ENCODE results near the gene PDE9A.

Gene PDE9A

GRCh38 chr21:42784276-42784675, 130.9 kb downstream of the PDE9A start:
- TF ChIP-seq, protein P1, sequence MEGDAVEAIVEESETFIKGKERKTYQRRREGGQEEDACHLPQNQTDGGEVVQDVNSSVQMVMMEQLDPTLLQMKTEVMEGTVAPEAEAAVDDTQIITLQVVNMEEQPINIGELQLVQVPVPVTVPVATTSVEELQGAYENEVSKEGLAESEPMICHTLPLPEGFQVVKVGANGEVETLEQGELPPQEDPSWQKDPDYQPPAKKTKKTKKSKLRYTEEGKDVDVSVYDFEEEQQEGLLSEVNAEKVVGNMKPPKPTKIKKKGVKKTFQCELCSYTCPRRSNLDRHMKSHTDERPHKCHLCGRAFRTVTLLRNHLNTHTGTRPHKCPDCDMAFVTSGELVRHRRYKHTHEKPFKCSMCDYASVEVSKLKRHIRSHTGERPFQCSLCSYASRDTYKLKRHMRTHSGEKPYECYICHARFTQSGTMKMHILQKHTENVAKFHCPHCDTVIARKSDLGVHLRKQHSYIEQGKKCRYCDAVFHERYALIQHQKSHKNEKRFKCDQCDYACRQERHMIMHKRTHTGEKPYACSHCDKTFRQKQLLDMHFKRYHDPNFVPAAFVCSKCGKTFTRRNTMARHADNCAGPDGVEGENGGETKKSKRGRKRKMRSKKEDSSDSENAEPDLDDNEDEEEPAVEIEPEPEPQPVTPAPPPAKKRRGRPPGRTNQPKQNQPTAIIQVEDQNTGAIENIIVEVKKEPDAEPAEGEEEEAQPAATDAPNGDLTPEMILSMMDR (IDR thresholded peaks at IDR 0.05; ENCODE audit: low read depth, low read length, missing control alignments): no peak
- 0 out of 2 replicates have a peak overlapping the region, but pooled peaks have one; percentile 7 for H3K4me3 ChIP-seq (ENCODE audit: low read depth, low read length)
- no peak for DNase-seq (ENCODE audit: low read depth)

DNA sequence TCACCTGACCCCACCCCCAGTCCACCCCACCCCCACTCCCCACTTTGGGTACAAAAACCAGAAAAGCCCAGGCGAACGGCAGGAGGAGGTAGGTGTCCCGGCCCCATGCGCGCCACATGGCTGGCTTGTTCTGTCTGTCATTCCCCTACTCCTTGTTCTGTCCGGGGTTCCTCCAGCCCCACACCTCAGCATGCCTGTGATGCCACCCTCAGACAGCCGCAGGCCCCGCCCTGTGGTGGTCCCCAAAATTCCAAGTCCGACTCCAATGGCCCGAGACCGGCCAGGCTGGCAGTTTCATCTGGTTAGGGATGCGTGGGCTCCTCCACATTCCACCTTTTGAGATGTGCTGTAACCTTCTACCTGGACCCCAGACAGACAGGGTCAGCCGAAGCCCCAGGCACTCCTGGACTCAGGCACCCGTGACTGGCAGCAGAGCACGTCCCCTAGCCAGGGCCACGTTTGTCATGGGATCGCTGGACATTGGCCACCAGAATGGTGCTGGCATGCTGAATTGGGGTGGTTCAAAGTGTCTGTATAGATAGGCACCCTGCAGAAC, 131.6 kb downstream of the PDE9A start:
- TF ChIP-seq, protein P1 (IDR thresholded peaks at IDR 0.05; ENCODE audit: low read depth, low read length, missing control alignments): no peak
- no peak for DNase-seq (ENCODE audit: low read depth)

DNA sequence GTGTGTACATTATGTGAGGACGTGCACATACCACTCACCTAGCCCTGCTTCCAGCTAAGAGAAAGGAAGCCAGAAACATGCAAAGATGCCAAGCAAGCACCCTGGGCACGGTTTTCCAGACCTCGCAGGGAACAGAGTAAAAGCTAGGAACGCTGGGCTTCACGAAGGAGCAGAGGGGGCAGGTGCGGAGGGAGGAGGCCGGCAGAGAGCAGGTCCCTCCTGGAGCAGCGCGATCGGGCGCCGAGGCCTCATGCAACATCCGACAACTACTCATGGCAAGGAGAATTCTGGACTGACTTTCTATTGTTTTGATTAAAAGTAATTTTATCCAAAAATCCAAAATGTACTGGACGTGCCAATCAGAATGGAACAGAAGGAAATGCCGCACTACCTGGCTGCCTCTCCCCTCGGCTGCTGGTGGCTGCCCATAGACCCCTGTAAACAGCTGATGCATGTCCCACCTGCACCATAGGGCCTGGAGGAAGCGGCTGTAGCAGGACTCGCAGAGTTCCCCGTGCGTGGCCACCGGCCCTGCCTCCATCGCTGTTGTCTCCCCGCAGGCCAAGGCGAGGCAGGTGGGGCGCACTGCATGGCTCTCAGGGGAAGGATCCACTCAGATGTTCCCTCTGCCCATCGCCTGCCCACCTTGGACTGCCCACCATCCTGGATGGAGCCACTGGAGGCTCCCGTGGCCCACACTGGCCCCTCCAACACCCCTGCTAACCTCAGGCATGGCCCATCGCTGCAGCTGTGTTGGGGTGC, 132.4 kb downstream of the PDE9A start:
- H3K4me3 ChIP-seq (ENCODE audit: low read depth, low read length): no peak overlapping the region
- TF ChIP-seq, protein P1 (IDR thresholded peaks at IDR 0.05; ENCODE audit: low read depth, low read length, missing control alignments): no peak
- DNase-seq (ENCODE audit: low read depth): no peak

More for the DNA sequence above, 131.6 kb downstream of the PDE9A start:
- H3K4me3 ChIP-seq (ENCODE audit: low read depth, low read length): no peak overlapping the region

- no peak for DNase-seq (ENCODE audit: low read depth)
- TF ChIP-seq, protein P1 (IDR thresholded peaks at IDR 0.05; ENCODE audit: low read depth, low read length, missing control alignments): no peak
- no peak overlapping the region for H3K4me3 ChIP-seq (ENCODE audit: low read depth, low read length)
Measured at GRCh38 chr21:42786884-42787283, 133.5 kb downstream of the PDE9A start.

DNA sequence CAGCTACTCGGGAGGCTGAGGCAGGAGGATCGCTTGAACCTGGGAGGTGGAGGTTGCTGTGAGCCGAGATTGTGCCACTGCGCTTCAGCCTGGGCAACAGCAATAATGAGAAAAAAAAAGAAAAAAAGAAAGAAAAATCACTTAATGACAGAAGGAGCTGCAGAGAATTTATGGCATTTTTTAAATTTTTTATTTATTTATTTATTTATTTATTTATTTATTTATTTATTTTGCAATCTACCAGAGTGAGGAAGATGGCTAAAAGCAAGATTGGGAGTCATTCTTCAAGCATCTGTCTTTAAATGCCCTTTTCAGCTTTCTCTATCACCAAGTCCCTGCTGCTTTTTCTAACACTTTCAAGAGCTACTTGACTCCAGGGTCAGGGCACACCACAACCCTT, 134.2 kb downstream of the PDE9A start:
- H3K4me3 ChIP-seq (ENCODE audit: low read depth, low read length): no peak overlapping the region
- DNase-seq (ENCODE audit: low read depth): no peak
- TF ChIP-seq, protein P1 (IDR thresholded peaks at IDR 0.05; ENCODE audit: low read depth, low read length, missing control alignments): no peak

DNA sequence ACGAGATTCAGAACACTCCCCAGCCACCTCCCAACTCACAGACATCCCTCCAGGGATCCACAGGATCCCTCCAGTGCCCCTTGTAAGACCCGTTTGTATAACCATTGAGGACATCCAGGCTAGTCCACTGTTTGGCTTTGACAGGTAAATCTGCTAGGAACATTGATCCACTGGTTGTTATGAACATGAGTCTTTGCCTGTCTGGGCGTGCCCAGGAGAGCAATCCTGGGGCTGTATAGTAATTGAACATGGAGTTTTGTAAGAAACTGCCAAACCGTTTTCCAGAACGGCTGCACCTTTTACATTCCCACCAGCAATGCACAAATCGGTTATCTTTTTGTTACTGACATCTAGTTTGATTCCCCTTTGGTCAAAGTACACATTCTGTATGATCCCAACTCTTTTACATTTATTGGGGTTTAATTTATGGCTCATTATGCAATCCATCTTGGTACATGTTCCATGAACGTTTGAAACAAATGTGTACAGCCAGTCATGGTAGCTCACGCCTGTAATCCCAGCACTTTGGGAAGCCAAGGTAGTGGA, 137.2 kb downstream of the PDE9A start:
- TF ChIP-seq, protein P1 (IDR thresholded peaks at IDR 0.05; ENCODE audit: low read depth, low read length, missing control alignments): no peak
- H3K4me3 ChIP-seq (ENCODE audit: low read depth, low read length): no peak overlapping the region
- DNase-seq (ENCODE audit: low read depth): no peak

All from GM12864 (cell line).